Measurements from ENCODE around the gene ROR1. TPM values are rescaled to one million over a fixed set of nuclear protein-coding genes. Genes with fewer than 3 reads are reported as not detected.
A peak's percentile ranks its signal among the peaks of the same experiment; 100 is the strongest.

ROR1 gene
- polyA plus RNA-seq, 1 of the 3 experiments (the other 2 are of a cell fraction), result 4.0 TPM

GRCh38 chr1:63866084-63866483 lies 92.3 kb downstream of the ROR1 start (continued):
- TF ChIP-seq REST (IDR thresholded peaks at IDR 0.05; ENCODE audit: low read depth, low read length) (no peak), YY1 (IDR thresholded peaks at IDR 0.05; ENCODE audit: low read depth) (no peak), IRF3 (IDR thresholded peaks at IDR 0.05; ENCODE audit: low read depth, low read length) (no peak), SIN3A (IDR thresholded peaks at IDR 0.05; ENCODE audit: borderline replicate concordance, low read depth, low read length) (no peak), CHD2 (IDR thresholded peaks at IDR 0.05; ENCODE audit: low read length, partially characterized antibody) (no peak), MXI1 (IDR thresholded peaks at IDR 0.05; ENCODE audit: low read depth, low read length) (no peak), SMC3 (IDR thresholded peaks at IDR 0.05; ENCODE audit: low read depth, low read length) (no peak), EZH2phosphoT487 (IDR thresholded peaks at IDR 0.05; ENCODE audit: borderline replicate concordance, low read depth) (no peak)
- TF ChIP-seq, protein P1, sequence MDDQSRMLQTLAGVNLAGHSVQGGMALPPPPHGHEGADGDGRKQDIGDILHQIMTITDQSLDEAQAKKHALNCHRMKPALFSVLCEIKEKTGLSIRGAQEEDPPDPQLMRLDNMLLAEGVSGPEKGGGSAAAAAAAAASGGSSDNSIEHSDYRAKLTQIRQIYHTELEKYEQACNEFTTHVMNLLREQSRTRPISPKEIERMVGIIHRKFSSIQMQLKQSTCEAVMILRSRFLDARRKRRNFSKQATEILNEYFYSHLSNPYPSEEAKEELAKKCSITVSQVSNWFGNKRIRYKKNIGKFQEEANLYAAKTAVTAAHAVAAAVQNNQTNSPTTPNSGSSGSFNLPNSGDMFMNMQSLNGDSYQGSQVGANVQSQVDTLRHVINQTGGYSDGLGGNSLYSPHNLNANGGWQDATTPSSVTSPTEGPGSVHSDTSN (IDR thresholded peaks at IDR 0.05), result peak; percentile 23; the same call in 1 of the 2 replicates

DNA sequence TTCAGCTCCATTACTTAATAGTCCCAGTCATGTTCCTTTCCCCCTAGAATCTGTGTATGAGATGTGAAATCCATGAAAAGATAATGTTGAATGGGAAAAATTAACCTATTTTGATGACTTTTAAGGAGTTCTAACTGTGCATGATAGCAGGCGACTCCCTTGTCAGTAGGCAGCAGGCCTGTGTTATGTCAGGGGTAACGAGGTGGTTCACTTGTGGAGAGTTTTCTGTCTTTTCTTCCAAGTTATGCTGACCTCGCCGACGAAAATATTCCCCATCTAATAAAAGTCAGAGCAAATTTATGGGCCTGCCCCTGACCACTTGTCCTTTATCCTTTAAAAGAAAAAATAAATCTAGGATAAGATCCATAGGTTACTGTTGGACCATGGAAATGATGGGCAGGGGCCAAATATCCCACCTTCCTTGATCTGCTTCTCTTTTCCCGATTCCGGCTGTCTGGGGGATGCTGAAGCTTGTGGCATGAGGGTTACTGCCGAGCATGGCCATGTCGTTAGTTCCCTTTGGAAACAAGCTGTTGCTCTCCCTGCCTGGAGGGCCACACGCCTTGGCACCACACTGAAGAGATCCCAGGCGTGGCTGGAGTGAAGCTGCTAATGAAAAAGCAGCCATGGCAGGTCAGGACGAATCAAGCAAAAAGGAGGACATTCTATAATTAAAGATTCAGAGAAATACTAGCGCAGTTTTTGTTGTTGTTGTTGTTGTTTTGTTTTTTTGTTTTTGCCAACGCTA lies 93.8 kb downstream of the ROR1 start:
- DNase-seq, result no peak
- H2AFZ ChIP-seq (ENCODE audit: low read depth), result no peak overlapping the region

More for the DNA sequence above, 93.8 kb downstream of the ROR1 start:
- Histone ChIP-seq H3K79me2 (ENCODE audit: insufficient read depth) (no peaks in the 10 kb centered on the region), H3K9me3 (no peaks in the 10 kb centered on the region), H3K4me3 (ENCODE audit: low read depth in 2 of 2, low read length in 1 of 2) (no peak overlapping the region), H3K9ac (no peak overlapping the region), H4K20me1 (ENCODE audit: insufficient read depth) (no peaks in the 10 kb centered on the region), H3K36me3 (replicated peaks in 1 of 2; ENCODE audit: control insufficient read depth in 1 of 2, insufficient read depth in 2 of 2, low read length in 1 of 2) (no peaks in the 10 kb centered on the region), H3K4me2 (no peak overlapping the region), H3F3A (replicated peaks; ENCODE audit: insufficient read depth) (no peaks in the 10 kb centered on the region), H3K9me2 (no peaks in the 10 kb centered on the region), H3K27me3 (ENCODE audit: insufficient read depth) (no peaks in the 10 kb centered on the region), H3K4me1 (ENCODE audit: control insufficient read depth in 1 of 2, insufficient read depth in 2 of 2, low read depth in 1 of 2, low read length in 1 of 2) (peaks cover 6 to 32% of the 10 kb centered on the region in 2 experiments; a peak in 3 of 4 replicates), H3K27ac (ENCODE audit: low read depth in 2 of 2, low read length in 1 of 2) (peak overlapping the region in 1 of 2 experiments; percentile 88; a peak in 2 of 4 replicates)
- TF ChIP-seq, protein P1 (IDR thresholded peaks at IDR 0.05), result peak; percentile 18; the same call in 1 of the 2 replicates
- TF ChIP-seq ZBTB33 (IDR thresholded peaks at IDR 0.05; ENCODE audit: borderline replicate concordance, low read depth), result no peak
- ChIA-PET POLR2A (no interaction called here), CTCF (interaction anchor here (1.1 to 1.7 kb wide), 3 partner anchors 33 to 95 kb away, joined by 4 to 7 read pairs (median 6); partner anchors contain the start of gene ROR1)
- 75% methylated on average over 13 of the region's 14 CpGs for WGBS (ENCODE audit: low lambda C conversion rate)
